Activated T-helper 1 cell treated with anti-CD3 and anti-CD28 coated beads, Interleukin-12 subunit alpha, Interleukin-12 subunit beta, Interleukin-2, Interleukin-4 antibody, amounts not matched to agents 30 ng/mL and 10 ng/mL and 1 ng/mL, durations not matched to agents 14 hours and 24 hours and 36 hours (primary cell): ENCODE data around the gene TUBB4B. TPM values are rescaled to one million over a fixed set of nuclear protein-coding genes. Genes with fewer than 3 reads are reported as not detected.

Source experiments
- DNase-seq: peaks from one replicate; pipeline ENCODE4 v3.0.0; 2021; ENCODE audit warnings: low spot score
- H3K27ac Mint-ChIP-seq: one replicate; pipeline ENCODE4 v1.8.0; 2021; ENCODE audit warnings: mild to moderate bottlenecking, mixed read lengths
- H3K27me3 Mint-ChIP-seq: one replicate; pipeline ENCODE4 v1.8.0; 2022; ENCODE audit warnings: mild to moderate bottlenecking, moderate library complexity, mixed read lengths; ENCODE audit not compliant: insufficient read depth
- H3K36me3 Mint-ChIP-seq: one replicate; pipeline ENCODE4 v1.8.0; 2021; ENCODE audit warnings: low read depth, mixed read lengths
- H3K4me1 Mint-ChIP-seq: one replicate; pipeline ENCODE4 v1.8.0; 2021; ENCODE audit warnings: low read depth, mixed read lengths
- H3K4me3 Mint-ChIP-seq: one replicate; pipeline ENCODE4 v1.8.0; 2021; ENCODE audit warnings: mild to moderate bottlenecking, moderate library complexity, mixed read lengths
- H3K9me3 Mint-ChIP-seq: one replicate; pipeline ENCODE4 v1.8.0; 2021; ENCODE audit warnings: mixed read lengths
- intact Hi-C: fragments of 100-400 bp; cut with micrococcal nuclease; formaldehyde crosslinking; loops from one replicate; pipeline ENCODE4 v1.15.1; 2024
- total RNA-seq: library from RNA; stranded (reverse); gene quantifications from 2 replicates; pipeline ENCODE4 v1.2.3, GENCODE V29; 2022

TUBB4B gene
- total RNA-seq, 1 donor from 2014 or later = 277 TPM

GRCh38 chr9:137216188-137216965, 24.7 kb upstream of the TUBB4B start:
- intact Hi-C loops = no loop called here
- no peak for DNase-seq
- Mint-ChIP-seq H3K36me3 (peaks cover 1% of the 10 kb centered on the region), H3K4me1 (no peaks in the 10 kb centered on the region), H3K27ac (no peak overlapping the region), H3K27me3 (no peaks in the 10 kb centered on the region), H3K4me3 (no peak overlapping the region), H3K9me3 (no peaks in the 10 kb centered on the region)

- DNase-seq = no peak
- intact Hi-C loops = no loop called here
- no peaks in the 10 kb centered on the region for H3K27me3 Mint-ChIP-seq
- H3K9me3 Mint-ChIP-seq = no peaks in the 10 kb centered on the region
- no peak overlapping the region for H3K4me3 Mint-ChIP-seq
- no peak overlapping the region for H3K27ac Mint-ChIP-seq
- H3K36me3 Mint-ChIP-seq = peaks cover 1% of the 10 kb centered on the region
- H3K4me1 Mint-ChIP-seq = no peaks in the 10 kb centered on the region
Measured at GRCh38 chr9:137217276-137218211, 23.5 kb upstream of the TUBB4B start.

DNA sequence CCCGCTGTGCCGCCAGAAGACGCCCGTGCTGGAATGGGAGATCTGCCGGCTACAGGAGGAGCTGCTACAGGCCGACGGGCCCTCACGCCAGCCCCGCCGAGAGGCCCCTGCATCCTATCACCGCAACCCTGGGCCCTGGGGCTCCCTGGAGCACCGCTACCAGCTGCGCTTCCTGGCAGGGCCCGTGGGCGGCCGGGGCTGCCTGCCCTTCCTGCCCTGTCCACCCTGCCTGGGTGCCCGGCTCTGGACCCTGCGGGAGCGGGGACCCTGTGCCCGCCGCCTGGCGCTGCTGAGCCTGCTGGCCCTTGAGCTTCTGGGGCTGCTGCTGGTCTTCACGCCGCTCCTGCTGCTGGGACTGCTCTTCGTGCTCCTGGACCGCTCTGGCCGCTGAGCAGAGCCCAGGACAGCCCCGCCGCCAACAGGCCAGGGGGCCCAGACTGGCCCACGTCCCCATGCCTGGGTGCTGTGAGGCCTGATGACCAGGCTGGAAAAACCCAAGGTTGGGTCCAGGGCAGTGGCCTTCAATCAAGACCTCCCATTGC, 22.8 kb upstream of the TUBB4B start:
- peaks cover 1% of the 10 kb centered on the region for H3K36me3 Mint-ChIP-seq
- no peaks in the 10 kb centered on the region for H3K4me1 Mint-ChIP-seq
- DNase-seq = no peak
- intact Hi-C loops = no loop called here
- H3K27ac Mint-ChIP-seq = no peak overlapping the region
- H3K4me3 Mint-ChIP-seq = no peak overlapping the region
- H3K27me3 Mint-ChIP-seq = no peaks in the 10 kb centered on the region
- no peaks in the 10 kb centered on the region for H3K9me3 Mint-ChIP-seq

GRCh38 chr9:137218754-137219271, 22.3 kb upstream of the TUBB4B start:
- H3K4me1 Mint-ChIP-seq = no peaks in the 10 kb centered on the region
- no peak overlapping the region for H3K4me3 Mint-ChIP-seq
- H3K36me3 Mint-ChIP-seq = peaks cover 1% of the 10 kb centered on the region
- H3K27me3 Mint-ChIP-seq = no peaks in the 10 kb centered on the region
- DNase-seq = no peak
- no peaks in the 10 kb centered on the region for H3K9me3 Mint-ChIP-seq
- no peak overlapping the region for H3K27ac Mint-ChIP-seq
- intact Hi-C loops = no loop called here

DNA sequence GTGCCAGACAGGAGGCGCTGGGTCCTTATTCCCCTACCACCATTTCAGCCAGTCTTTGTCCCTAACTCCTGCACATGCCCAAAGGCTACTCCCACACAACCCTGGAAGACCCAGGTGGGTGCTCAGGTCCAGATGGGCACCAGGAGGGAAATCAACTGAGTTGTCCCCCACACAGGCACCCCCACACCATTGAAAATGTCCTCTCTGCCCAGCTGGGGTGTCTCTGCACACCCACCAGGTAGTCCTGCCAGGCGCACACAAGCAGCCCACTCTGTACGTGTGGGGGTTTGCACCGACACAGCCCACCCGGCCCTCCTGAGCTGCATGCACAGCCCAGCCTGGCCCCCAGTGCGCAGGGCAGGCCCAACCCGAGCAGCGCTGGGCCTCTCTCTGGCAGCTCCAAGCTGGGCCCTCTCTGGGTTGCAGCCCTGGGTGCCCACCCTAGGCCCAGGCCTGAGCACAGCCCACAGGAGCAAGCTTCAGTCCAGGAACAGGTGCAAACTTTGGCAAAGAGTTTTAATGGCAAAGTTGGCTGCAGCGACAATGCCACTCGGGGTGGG, 21.2 kb upstream of the TUBB4B start:
- Mint-ChIP-seq H3K4me3 (no peak overlapping the region), H3K27ac (no peak overlapping the region), H3K36me3 (peaks cover 1% of the 10 kb centered on the region), H3K4me1 (no peaks in the 10 kb centered on the region), H3K27me3 (no peaks in the 10 kb centered on the region), H3K9me3 (no peaks in the 10 kb centered on the region)
- no peak for DNase-seq
- intact Hi-C loops = loop anchor here (5.0 kb wide), 1 partner anchor 193 kb away; the partner anchor contains the start of gene ABCA2

DNA sequence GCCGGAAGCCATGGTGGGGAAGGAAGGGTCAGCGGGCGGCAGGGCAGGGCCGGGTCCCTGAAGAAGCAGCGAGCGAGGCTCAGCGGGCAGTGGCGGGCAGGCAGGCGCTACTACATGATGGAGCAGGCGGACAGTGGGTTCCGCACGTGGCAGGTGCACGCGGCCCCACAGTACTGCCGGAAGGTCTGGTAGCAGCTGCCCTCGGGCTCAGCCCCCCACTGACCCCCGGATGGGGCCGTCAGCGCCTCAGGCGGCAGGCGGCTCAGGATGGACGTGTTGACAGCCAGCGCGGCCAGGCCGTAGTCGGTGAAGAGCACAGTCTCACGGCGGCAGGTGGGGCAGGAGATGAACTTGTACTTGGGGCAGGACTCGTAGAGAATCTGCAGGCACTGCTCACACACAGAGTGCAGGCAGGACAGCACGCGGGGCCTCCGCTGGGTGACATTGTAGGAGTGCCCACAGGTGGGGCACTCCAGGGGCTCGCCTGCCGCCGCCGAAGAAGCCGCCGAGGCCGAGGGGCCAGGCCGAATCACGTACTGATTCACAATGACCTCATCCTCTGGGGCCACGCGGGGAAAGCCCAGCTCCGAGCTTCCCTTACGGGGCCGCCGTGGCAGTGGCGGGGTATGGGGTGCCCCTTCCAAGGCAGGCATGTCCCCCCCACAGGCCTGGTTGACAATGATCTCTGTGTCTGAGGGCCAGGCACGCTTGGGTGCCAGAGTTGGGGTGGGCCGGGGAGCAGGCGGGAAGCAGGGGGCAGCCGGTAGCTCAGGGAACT, 20.6 kb upstream of the TUBB4B start:
- Mint-ChIP-seq H3K36me3 (no peaks in the 10 kb centered on the region), H3K4me1 (no peaks in the 10 kb centered on the region), H3K27ac (no peak overlapping the region), H3K4me3 (peak overlapping the region; percentile 62), H3K9me3 (no peaks in the 10 kb centered on the region), H3K27me3 (no peaks in the 10 kb centered on the region)
- no peak for DNase-seq
- intact Hi-C loops = loop anchor here (5.0 kb wide), 1 partner anchor 193 kb away; the partner anchor contains the start of gene ABCA2

- DNase-seq = no peak
- Mint-ChIP-seq H3K4me1 (no peaks in the 10 kb centered on the region), H3K9me3 (no peaks in the 10 kb centered on the region), H3K27me3 (no peaks in the 10 kb centered on the region), H3K4me3 (peak overlapping the region; percentile 62), H3K36me3 (no peaks in the 10 kb centered on the region), H3K27ac (no peak overlapping the region)
- intact Hi-C loops = loop anchor here (5.0 kb wide), 1 partner anchor 194 kb away; the partner anchor contains the start of gene ABCA2
Measured at GRCh38 chr9:137221095-137221505, 20.0 kb upstream of the TUBB4B start.

- Mint-ChIP-seq H3K27ac (no peak overlapping the region), H3K9me3 (no peaks in the 10 kb centered on the region), H3K36me3 (no peaks in the 10 kb centered on the region), H3K27me3 (no peaks in the 10 kb centered on the region), H3K4me3 (no peak overlapping the region), H3K4me1 (no peaks in the 10 kb centered on the region)
- DNase-seq = no peak
- intact Hi-C loops = loop anchor here (2.0 to 5.0 kb wide), 4 partner anchors 65 to 683 kb away; partner anchors contain the start of genes ABCA2 and PHPT1
Measured at GRCh38 chr9:137221506-137222111, 19.5 kb upstream of the TUBB4B start.

GRCh38 chr9:137222190-137223077, 18.7 kb upstream of the TUBB4B start, which contains the start of gene RNF208:
Gene RNF208 (minus strand): TSS chr9:137222240. CDS start chr9:137221212, 1,028 bp downstream.
- no peaks in the 10 kb centered on the region for H3K9me3 Mint-ChIP-seq
- DNase-seq = peak; percentile 11
- H3K4me3 Mint-ChIP-seq = peak within 1 kb of the TSS; percentile 84
- H3K4me1 Mint-ChIP-seq = peaks cover 1% of the 10 kb centered on the region
- H3K36me3 Mint-ChIP-seq = no peaks in the 10 kb centered on the region
- intact Hi-C loops = loop anchor here (1.0 to 5.0 kb wide), 14 partner anchors 14 to 684 kb away; partner anchors contain the start of genes ABCA2, ANAPC2, EDF1 and NDOR1
- H3K27me3 Mint-ChIP-seq = no peaks in the 10 kb centered on the region
- H3K27ac Mint-ChIP-seq = peak within 1 kb of the TSS; percentile 78

- Mint-ChIP-seq H3K9me3 (no peaks in the 10 kb centered on the region), H3K36me3 (no peaks in the 10 kb centered on the region), H3K4me3 (peak overlapping the region; percentile 84), H3K27me3 (no peaks in the 10 kb centered on the region), H3K27ac (peak overlapping the region; percentile 78), H3K4me1 (peaks cover 5% of the 10 kb centered on the region)
- peak; percentile 98 for DNase-seq
- intact Hi-C loops = loop anchor here (1.0 to 5.0 kb wide), 14 partner anchors 13 to 685 kb away; partner anchors contain the start of genes ABCA2, ANAPC2, EDF1 and NDOR1
Measured at GRCh38 chr9:137223078-137223970, 17.8 kb upstream of the TUBB4B start.
